Measurements from ENCODE around the gene TRMT2B. TPM values are rescaled to one million over a fixed set of nuclear protein-coding genes. Genes with fewer than 3 reads are reported as not detected.

The TRMT2B gene
- total and polyA plus RNA-seq, 4 donors: 3.3 to 11.2 (median 7.0) TPM

- WGBS: 97% methylated on average over 1 of the region's 1 CpG
- no peaks in the 10 kb centered on the region for H3K27me3 ChIP-seq (ENCODE audit: control insufficient read depth in 4 of 4, insufficient read depth in 4 of 4, low read length in 3 of 4)
- no peaks in the 10 kb centered on the region for H3K9me3 ChIP-seq (ENCODE audit: control insufficient read depth in 4 of 4, low read length in 3 of 4)
- no peak overlapping the region for H3K4me3 ChIP-seq (ENCODE audit: low read depth in 1 of 3, low read length in 3 of 3)
- no peak overlapping the region for H3K27ac ChIP-seq (ENCODE audit: low read depth in 1 of 2, low read length in 2 of 2)
- peaks cover 0 to 6% (median 2%) of the 10 kb centered on the region in 4 donors for H3K36me3 ChIP-seq (ENCODE audit: control insufficient read depth in 4 of 4, insufficient read depth in 3 of 4, low read depth in 1 of 4, low read length in 3 of 4)
- TF ChIP-seq FOXA1 (IDR thresholded peaks at IDR 0.05) (no peak), TAF1 (conservative IDR thresholded peaks at IDR 0.05) (no peak), JUND (IDR thresholded peaks at IDR 0.05) (no peak), GABPA (IDR thresholded peaks at IDR 0.05 in 1 of 2, conservative IDR thresholded peaks at IDR 0.05 in 1 of 2) (no peak), YY1 (IDR thresholded peaks at IDR 0.05) (no peak), NR2F2 (IDR thresholded peaks at IDR 0.05) (no peak), RXRA (IDR thresholded peaks at IDR 0.05) (no peak), HNF4G (IDR thresholded peaks at IDR 0.05) (no peak), SP1 (IDR thresholded peaks at IDR 0.05) (no peak), HNF4A (conservative IDR thresholded peaks at IDR 0.05) (no peak), ATF3 (IDR thresholded peaks at IDR 0.05) (no peak), EGR1 (IDR thresholded peaks at IDR 0.05; ENCODE audit: low read depth in 2 of 2) (no peak), RAD21 (IDR thresholded peaks at IDR 0.05) (no peak), FOXA2 (IDR thresholded peaks at IDR 0.05) (no peak)
- TF ChIP-seq, protein P1, sequence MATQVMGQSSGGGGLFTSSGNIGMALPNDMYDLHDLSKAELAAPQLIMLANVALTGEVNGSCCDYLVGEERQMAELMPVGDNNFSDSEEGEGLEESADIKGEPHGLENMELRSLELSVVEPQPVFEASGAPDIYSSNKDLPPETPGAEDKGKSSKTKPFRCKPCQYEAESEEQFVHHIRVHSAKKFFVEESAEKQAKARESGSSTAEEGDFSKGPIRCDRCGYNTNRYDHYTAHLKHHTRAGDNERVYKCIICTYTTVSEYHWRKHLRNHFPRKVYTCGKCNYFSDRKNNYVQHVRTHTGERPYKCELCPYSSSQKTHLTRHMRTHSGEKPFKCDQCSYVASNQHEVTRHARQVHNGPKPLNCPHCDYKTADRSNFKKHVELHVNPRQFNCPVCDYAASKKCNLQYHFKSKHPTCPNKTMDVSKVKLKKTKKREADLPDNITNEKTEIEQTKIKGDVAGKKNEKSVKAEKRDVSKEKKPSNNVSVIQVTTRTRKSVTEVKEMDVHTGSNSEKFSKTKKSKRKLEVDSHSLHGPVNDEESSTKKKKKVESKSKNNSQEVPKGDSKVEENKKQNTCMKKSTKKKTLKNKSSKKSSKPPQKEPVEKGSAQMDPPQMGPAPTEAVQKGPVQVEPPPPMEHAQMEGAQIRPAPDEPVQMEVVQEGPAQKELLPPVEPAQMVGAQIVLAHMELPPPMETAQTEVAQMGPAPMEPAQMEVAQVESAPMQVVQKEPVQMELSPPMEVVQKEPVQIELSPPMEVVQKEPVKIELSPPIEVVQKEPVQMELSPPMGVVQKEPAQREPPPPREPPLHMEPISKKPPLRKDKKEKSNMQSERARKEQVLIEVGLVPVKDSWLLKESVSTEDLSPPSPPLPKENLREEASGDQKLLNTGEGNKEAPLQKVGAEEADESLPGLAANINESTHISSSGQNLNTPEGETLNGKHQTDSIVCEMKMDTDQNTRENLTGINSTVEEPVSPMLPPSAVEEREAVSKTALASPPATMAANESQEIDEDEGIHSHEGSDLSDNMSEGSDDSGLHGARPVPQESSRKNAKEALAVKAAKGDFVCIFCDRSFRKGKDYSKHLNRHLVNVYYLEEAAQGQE (IDR thresholded peaks at IDR 0.05): no peak
- TF ChIP-seq, protein P2, sequence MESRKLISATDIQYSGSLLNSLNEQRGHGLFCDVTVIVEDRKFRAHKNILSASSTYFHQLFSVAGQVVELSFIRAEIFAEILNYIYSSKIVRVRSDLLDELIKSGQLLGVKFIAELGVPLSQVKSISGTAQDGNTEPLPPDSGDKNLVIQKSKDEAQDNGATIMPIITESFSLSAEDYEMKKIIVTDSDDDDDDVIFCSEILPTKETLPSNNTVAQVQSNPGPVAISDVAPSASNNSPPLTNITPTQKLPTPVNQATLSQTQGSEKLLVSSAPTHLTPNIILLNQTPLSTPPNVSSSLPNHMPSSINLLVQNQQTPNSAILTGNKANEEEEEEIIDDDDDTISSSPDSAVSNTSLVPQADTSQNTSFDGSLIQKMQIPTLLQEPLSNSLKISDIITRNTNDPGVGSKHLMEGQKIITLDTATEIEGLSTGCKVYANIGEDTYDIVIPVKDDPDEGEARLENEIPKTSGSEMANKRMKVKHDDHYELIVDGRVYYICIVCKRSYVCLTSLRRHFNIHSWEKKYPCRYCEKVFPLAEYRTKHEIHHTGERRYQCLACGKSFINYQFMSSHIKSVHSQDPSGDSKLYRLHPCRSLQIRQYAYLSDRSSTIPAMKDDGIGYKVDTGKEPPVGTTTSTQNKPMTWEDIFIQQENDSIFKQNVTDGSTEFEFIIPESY (IDR thresholded peaks at IDR 0.05): no peak
- TF ChIP-seq, protein P3, sequence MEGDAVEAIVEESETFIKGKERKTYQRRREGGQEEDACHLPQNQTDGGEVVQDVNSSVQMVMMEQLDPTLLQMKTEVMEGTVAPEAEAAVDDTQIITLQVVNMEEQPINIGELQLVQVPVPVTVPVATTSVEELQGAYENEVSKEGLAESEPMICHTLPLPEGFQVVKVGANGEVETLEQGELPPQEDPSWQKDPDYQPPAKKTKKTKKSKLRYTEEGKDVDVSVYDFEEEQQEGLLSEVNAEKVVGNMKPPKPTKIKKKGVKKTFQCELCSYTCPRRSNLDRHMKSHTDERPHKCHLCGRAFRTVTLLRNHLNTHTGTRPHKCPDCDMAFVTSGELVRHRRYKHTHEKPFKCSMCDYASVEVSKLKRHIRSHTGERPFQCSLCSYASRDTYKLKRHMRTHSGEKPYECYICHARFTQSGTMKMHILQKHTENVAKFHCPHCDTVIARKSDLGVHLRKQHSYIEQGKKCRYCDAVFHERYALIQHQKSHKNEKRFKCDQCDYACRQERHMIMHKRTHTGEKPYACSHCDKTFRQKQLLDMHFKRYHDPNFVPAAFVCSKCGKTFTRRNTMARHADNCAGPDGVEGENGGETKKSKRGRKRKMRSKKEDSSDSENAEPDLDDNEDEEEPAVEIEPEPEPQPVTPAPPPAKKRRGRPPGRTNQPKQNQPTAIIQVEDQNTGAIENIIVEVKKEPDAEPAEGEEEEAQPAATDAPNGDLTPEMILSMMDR (IDR thresholded peaks at IDR 0.05; ENCODE audit: low read depth, low read length, missing input control): no peak
- TF ChIP-seq, protein P4, sequence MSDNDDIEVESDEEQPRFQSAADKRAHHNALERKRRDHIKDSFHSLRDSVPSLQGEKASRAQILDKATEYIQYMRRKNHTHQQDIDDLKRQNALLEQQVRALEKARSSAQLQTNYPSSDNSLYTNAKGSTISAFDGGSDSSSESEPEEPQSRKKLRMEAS (IDR thresholded peaks at IDR 0.05): no peak
- no peak for DNase-seq (ENCODE audit: low spot score)
- H3K9ac ChIP-seq (ENCODE audit: low read depth in 1 of 2, low read length in 2 of 2): no peak overlapping the region
- no peaks in the 10 kb centered on the region for H3K4me1 ChIP-seq (ENCODE audit: control insufficient read depth in 4 of 4, insufficient read depth in 4 of 4, low read length in 3 of 4)
Measured at GRCh38 chrX:101028562-101028961, 23.3 kb downstream of the TRMT2B start.
